Measurements from ENCODE around the gene EFCAB8. TPM values are rescaled to one million over a fixed set of nuclear protein-coding genes. Genes with fewer than 3 reads are reported as not detected.
"Not testable (repeated sequence)": the region's sequence is repeated elsewhere in the genome, so short reads cannot be mapped to it uniquely, and the experiment has no call there.

EFCAB8 gene
- total RNA-seq, 1 donor from 2014 or later = not detected

GRCh38 chr20:32839227-32839981 is 19.3 kb upstream of the EFCAB8 start:
- FAIRE-seq (no peak), DNase-seq (ENCODE audit: low spot score in 2 of 2) (no peak)

DNA sequence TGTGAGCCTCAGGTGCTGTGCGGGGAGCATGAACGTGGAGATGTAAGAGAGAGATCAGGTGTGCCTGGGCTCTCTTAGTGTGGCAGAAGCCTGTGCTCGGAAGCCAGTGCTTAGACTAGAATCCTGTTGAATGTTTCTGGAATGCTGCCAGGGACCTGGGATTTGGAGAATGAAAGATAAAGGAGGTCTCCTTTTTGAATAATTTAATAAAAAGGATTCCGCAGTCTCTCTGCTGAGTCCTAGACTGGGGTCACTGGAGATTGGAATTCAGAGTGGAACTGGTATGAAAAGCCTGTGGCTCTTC is 18.8 kb upstream of the EFCAB8 start:
- no peak for FAIRE-seq
- DNase-seq (ENCODE audit: low spot score in 2 of 2) = no peak

GRCh38 chr20:32841174-32841573 is 17.5 kb upstream of the EFCAB8 start:
- DNase-seq (ENCODE audit: low spot score in 2 of 2) = no peak
- no peak for FAIRE-seq

- FAIRE-seq (no peak), DNase-seq (ENCODE audit: low spot score in 2 of 2) (no peak)
Measured at GRCh38 chr20:32841632-32842031, 17.1 kb upstream of the EFCAB8 start.

DNA sequence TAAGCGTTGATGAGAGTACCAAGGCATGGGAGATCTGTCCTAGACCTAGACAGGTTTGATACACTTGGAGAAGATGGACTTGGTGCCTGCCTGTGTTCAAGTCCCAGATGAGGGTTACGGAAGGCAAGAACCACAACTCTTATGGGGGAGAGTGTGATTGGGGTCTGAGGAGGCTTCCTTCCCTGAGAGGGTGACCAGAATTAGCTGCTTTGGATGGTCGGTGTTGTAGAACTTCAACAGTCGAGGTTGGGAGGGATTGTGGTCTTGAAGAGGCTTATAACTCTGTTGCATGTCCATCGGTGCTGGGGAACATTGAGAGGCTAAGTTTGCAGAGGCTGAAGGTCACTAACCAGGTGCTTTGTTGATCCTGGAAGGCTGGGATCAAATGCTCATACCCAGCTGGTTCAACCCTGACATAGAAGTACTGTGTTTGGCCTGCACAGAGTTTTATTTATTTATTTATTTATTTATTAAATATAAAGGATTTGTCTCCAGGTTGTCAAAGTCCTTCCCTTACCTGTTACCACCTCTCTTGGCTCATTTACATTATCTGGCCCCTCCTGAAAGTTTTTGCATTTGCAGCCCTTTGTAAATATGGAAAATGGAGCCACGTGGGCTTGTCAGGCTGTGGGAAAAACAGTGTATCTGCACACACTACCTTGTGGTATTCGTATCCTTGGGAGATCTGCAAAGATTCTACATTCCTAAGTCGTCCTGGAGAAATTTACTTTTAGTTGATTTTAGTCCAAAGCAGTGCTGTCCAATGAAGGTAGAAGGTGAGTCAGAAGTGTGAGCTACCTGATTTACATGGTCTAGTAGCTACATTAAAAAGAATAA is 15.8 kb upstream of the EFCAB8 start:
- DNase-seq (ENCODE audit: low spot score in 2 of 2) (no peak), FAIRE-seq (no peak)

DNA sequence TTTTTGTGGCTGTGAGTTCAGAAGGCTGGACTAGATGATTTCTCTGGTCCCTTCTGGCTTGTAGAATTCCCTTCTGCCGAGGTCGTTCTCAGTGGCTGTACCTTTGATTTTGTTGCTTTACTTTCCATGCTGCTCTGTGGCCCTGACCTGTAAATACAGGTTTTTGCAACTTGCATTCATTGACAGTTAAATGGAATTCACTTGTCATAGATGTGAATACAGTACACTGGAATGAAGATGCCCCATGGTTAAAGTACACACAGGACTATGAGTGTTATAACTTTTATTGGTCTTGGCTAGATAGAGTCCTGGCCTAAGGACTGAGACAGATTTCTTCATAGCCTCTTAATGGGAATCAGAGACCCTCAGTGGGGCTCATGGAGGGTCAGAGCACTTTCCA is 12.9 kb upstream of the EFCAB8 start:
- DNase-seq (ENCODE audit: low spot score in 2 of 2) (no peak), FAIRE-seq (no peak)

DNA sequence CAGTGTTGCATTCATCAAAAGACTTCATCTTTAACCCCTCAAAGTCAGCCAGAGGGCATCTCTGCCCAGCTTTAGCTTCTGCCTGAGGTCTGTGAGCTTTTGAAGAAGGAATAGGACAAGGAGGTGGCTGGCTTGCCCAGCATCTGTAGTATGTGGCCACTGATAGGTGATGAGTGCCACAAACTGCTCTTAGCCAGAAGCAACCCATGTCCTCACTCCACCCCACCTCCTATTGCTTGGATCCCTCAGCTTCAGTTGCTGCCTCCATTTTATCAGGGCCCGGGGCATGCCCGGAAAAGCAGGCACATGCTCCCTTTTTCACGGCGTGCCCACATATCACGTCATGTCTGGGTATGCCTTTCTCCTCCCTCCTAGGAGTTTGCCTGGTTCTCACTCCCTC is 11.9 kb upstream of the EFCAB8 start:
- no peak for FAIRE-seq
- no peak for DNase-seq (ENCODE audit: low spot score in 2 of 2)

DNA sequence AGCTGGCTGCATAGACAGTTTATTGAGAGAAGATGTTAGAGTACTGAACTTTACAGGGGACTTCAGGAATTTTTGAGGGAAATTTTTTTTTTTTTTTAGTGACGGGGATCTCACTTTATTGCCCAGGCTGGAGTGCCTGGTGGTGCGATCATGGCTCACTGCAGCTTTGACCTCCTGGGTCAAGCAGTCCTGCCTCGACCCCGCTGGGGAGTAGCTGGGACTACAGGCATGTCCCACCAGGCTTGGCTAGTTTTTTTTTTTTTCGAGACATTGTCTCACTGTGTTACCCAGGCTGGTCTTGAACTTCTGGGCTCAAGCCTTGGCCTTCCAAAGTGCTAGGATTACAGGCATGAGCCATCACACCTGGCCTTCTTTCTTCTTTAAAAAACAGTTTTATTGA is 10.8 kb upstream of the EFCAB8 start:
- FAIRE-seq (no peak), DNase-seq (ENCODE audit: low spot score in 2 of 2) (no peak)

GRCh38 chr20:32848846-32849245 is 9.9 kb upstream of the EFCAB8 start:
- DNase-seq (ENCODE audit: low spot score in 2 of 2) (no peak), FAIRE-seq (no peak)

DNA sequence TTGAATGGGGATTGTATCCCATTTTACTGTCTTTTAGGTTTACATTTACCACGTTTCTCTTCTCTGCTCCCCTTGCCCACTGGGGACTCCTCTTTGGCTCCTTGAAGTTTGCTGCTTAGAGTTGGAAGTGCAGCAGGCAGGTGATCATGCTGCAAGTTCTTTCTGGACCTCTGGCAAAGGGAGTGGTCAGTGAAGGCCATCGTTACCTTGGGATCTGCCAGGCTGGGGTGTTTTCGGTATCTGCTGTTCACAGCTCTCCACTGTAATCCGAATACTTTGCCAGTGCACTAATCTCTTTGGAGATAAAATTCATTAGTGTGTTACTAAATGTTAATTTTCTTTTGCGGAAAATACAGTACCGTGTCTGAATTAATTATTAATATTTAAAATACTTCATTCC is 9.1 kb upstream of the EFCAB8 start:
- FAIRE-seq = no peak
- no peak for DNase-seq (ENCODE audit: low spot score in 2 of 2)

- DNase-seq (ENCODE audit: low spot score in 2 of 2) (no peak), FAIRE-seq (no peak)
Measured at GRCh38 chr20:32855387-32855786, 3.3 kb upstream of the EFCAB8 start.

- no peak for DNase-seq (ENCODE audit: low spot score in 2 of 2)
- no peak for FAIRE-seq
Measured at GRCh38 chr20:32858189-32858588, 534 bp upstream of the EFCAB8 start.

- FAIRE-seq (no peak), DNase-seq (ENCODE audit: low spot score in 2 of 2) (no peak)
Measured at GRCh38 chr20:32861446-32861845, 2.7 kb downstream of the EFCAB8 start.

DNA sequence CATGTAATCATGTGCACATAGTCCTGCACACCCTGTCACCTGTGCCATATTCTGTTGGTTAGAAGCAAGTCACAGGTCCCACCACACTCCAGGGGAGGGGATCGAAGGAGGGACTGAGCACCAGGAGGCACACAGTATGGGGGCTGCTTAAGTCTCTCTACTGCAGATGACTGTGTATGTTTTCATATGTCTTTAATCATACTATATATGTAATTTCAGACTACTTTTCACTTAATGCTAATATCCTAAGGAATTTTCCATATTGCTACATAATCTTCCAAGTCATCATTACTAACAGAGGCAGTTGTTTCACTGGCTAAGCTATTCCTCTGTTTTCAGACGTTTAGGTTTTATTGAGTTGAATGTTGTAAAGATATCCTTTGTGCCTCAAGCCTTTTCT is 10.8 kb downstream of the EFCAB8 start:
- no peak for FAIRE-seq
- DNase-seq (ENCODE audit: low spot score in 2 of 2) = no peak

GRCh38 chr20:32870526-32870925 is 11.8 kb downstream of the EFCAB8 start:
- DNase-seq (ENCODE audit: low spot score in 2 of 2); FAIRE-seq: not testable (repeated sequence)

- DNase-seq (ENCODE audit: low spot score in 2 of 2) (no peak), FAIRE-seq (no peak)
Measured at GRCh38 chr20:32870985-32871384, 12.3 kb downstream of the EFCAB8 start.

- DNase-seq (ENCODE audit: low spot score in 2 of 2) (no peak), FAIRE-seq (no peak)
Measured at GRCh38 chr20:32871627-32872160, 13.0 kb downstream of the EFCAB8 start.

DNA sequence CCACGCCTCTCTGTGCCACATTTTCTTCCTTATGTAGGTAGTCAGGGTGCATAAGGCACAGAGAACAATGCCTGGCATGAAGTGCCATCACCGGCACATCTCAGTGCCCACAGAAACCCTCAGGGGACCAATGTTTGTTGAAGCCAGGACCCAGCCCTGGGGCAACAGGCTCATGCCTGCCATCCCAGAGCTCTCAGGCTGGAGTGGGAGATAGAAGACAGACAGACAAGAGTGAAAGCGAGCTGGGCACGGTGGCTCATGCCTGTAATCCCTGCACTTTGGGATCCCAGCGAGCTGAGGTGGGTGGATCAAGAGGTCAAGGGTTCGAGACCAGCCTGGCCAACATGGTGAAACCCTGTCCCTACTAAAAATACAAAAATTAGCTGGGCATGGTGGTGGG is 13.5 kb downstream of the EFCAB8 start:
- no peak for DNase-seq (ENCODE audit: low spot score in 2 of 2)
- no peak for FAIRE-seq

- no peak for DNase-seq (ENCODE audit: low spot score in 2 of 2)
- FAIRE-seq = no peak
Measured at GRCh38 chr20:32875673-32876072, 16.9 kb downstream of the EFCAB8 start.

DNA sequence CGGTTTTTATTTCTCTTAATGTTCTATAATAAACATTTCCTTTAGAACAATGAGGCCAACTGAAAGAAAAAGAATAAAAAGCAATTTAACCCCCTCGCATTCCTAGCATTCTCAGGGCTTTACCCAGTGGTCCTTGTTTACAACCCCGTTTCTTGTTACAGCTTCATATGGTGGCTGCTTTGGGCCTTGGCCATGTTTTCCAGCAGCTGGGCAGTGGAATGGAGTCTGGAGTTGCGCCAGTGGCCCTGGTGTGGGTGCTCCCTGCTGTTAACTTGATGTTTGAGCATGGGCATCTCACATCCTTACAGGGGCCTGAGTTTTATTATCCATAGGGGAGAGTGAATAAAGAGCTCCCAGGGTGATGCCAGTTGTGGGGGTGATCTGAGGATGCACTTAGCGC is 18.8 kb downstream of the EFCAB8 start:
- FAIRE-seq = no peak
- DNase-seq (ENCODE audit: low spot score in 2 of 2) = no peak

DNA sequence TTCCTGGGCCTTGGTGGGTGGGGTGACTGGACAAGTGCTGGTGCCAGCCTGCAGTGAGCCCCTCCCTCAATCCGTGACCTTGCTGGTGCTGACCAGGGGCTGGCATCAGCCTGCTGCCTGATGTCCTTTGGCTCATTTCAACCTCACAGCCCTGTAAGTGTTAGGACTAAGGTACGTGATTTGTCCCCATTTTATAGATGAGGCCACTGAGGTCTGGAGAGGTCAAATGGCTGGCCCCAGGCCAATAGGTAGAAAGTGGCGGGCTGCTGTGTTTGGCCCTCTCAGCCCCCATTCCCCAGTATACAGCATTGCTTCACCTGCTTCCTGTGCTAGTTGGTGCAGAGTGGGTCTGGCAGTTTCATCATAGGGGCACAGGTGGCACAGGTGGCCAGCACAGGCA is 20.1 kb downstream of the EFCAB8 start:
- no peak for DNase-seq (ENCODE audit: low spot score in 2 of 2)
- no peak for FAIRE-seq

- DNase-seq (ENCODE audit: low spot score in 2 of 2) = no peak
- no peak for FAIRE-seq
Measured at GRCh38 chr20:32879538-32879937, 20.8 kb downstream of the EFCAB8 start.
